EH (cell line): ENCODE data around the gene KCNMB1.
"Not testable (repeated sequence)": the region's sequence is repeated elsewhere in the genome, so short reads cannot be mapped to it uniquely, and the experiment has no call there.

Source experiments
- DNase-seq: peaks from one replicate; pipeline ENCODE4 v3.0.0-alpha.2; 2015; ENCODE audit warnings: low read depth

The KCNMB1 gene

DNA sequence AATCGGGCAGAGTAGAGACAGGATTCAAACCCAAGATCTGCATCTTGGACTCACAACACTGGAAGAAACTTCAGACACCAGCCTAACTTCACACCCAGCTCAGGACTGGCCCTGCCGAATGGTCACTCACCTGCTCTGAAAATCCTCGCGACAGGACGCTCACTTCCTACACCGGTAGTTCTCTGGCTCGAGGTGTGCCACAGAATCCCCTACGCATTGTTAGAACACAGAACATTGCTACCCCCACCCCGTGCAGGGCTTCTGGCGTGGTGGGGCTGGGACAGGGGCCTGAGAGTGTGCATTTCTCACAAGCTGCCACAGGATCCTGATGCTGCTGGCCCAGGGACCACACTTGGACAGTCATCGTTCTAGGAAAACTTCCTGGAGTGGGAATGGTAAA, 12.1 kb downstream of the KCNMB1 start:
- DNase-seq, result no peak

- not testable (repeated sequence) for DNase-seq
Measured at GRCh38 chr5:170376526-170376925, 12.6 kb downstream of the KCNMB1 start.

DNA sequence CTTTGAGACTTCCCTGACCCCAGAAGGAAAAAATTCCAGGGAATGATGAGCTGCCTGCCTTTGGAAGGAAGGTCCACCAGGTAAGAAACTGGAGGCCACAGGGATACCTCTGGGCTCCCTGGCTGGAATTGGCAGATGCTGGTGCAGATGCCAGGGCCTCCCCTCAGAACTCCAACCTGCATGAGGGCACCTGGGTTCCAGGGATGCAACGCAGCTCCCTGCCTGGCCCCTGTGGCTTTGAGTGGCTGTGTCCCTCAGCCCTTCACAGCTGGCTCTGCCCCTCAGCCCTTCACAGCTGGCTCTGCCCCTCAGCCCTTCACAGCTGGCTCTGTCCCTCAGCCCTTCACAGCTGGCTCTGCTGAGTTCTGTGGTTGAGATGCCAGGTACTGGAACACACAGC, 13.9 kb downstream of the KCNMB1 start:
- no peak for DNase-seq

DNA sequence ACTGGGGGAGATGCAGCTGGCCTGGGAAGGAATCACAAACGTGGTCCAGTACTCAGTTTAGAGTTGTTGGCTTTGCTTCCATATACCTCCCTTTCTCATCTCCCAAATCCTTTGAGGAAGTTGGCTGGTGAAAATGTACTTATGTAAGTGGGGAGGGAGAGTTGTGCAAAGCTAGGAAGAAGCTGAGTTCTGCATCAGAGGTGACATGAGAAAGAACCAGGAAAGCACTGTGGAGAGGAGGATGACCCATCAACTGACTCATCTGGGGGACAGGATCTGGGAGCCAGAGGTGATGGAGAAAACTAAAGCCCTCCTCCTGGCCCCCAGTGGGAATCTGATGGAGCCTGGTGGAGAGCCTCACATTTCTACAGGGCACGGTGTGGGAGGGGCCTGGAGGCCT, 16.2 kb downstream of the KCNMB1 start:
- no peak for DNase-seq

DNA sequence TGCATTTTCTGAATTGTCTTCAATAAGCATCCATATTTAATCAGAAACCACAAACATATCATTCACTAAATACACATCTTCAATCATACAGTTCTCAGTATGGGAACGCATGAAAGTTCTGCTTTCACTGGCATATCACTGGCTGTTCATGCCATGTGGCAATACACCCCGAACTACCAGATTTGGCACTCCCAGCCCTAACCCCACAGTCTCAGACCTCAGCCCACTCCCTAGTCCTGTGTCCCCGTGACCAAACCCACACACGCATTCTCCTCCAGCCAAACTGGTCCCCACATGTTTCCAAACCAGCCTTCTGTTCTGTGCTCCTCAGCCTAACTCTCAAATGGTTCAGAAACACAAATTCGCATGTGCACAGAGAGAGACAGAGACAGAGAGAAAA, 20.6 kb downstream of the KCNMB1 start:
- no peak for DNase-seq

DNA sequence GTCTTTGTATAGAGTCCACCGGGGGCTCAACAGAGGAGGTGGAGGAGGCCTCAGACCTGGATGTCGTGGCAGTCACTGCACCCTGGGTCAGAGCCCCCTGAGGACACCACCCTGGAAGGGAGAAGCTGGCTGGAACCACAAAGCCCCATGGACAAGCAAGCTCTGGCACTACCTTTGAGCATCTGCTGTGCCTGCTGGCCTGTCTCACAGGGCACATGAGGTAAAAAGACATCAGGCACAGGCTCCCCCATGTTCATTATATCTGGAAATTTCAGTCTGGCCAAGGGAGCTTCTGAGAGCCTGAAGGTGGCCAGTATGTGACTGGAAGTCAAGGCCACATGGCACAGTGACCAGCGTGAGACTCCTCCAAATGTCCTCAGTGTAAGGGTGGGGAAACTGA, 22.9 kb downstream of the KCNMB1 start:
- DNase-seq, result no peak

DNA sequence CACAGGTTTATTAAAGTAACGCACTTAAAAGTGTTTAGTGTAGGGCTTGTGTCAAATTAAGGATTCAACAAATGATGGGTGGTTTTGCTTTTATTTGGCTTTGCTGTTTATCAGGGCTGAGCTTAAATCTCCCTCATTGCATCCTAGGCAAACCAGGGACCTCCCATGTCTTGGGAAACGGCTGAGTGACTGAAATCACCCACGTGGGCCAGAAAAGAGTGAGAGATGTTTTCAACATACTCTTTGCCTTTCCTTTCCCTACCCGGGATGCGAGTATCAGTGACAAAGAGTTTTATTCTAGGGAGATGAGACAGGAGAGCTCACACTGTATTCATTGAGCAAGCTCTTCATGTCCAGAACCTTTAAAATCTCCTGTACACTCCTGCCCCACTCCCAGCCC, 23.3 kb downstream of the KCNMB1 start:
- DNase-seq, result no peak

DNA sequence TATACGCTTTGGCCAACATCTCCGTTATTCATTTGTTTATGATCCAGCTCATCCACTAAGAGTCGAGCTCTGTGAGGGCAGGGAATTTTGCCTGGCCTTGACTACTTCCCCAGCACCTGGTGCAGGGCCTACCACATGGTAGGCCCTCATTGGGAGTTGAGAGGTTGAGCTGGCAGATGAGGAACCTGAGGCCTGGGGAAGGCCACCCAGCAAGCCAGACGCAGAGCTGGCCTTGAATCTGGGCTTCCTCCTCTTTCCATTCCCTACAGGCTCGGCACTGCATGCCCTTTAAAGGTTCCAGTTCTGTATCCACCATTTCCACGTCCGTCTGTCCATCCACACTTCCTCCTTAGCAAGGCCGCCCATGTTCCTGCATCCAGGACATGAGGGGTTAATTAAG, 24.2 kb downstream of the KCNMB1 start:
- no peak for DNase-seq

DNA sequence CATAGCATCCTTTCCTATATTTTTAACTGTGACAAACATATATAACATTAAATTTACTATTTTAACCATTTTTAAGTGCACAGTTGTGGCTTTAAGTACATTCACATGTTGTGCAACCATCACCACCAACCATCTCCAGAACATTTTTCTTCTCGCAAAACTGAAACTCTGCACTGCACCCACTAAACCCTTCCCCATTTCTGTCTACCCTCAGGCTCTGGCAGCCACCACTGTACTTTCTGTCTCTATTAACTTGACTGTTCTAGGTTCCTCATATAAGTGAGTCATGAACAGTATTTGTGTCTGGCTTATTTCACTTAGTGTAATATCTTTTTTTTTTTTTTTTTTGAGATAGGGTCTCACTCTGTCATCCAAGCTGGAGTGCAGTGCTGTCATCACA, 25.5 kb downstream of the KCNMB1 start:
- DNase-seq, result no peak

GRCh38 chr5:170362656-170363055, 26.5 kb downstream of the KCNMB1 start:
- DNase-seq, result no peak

DNA sequence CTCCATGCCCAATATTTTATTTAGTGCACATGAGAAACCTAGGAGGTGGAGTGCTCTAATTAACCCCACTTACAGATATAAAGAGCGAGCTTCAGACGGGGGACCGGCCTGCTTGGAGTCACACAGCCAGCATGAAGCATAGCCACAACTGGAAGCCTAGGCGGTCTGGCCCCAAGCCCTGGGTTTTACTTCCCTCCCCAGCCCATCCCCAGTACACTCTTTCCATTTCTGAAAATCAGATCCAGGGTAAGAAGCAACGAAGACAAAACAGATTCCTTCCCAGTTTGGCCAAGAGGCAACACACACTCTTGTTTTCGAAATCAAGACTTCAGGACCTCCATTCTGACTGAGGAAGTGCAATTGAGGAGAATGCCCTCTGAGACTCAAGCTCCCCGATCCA, 27.1 kb downstream of the KCNMB1 start:
- no peak for DNase-seq

GRCh38 chr5:170361616-170362015, 27.6 kb downstream of the KCNMB1 start:
- no peak for DNase-seq

- no peak for DNase-seq
Measured at GRCh38 chr5:170361116-170361515, 28.1 kb downstream of the KCNMB1 start.

- DNase-seq, result no peak
Measured at GRCh38 chr5:170360709-170361108, 28.5 kb downstream of the KCNMB1 start.

DNA sequence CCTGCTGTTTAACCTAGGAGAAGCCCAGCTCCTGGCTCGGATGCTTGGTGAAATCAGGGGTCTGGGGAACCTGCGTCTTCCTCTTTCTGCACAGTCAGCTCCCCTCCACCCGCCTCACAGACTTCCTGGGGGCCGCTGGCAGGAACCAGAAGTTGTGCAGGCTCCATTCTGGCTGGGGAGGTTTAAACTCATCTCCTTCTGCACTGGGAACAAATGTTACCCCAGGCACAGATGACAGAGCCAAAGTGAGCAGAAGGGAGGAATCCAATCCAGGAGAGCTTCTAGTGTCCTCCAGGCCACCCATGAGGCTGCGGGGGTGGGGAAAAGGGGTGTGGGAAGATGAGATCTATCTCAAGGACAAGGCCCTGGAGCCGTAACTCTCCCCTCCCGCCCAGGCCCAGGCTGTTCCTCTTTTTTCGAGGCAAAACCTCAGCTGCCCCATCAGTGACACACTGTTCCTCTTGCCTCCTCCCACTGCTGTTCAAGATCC, 31.2 kb downstream of the KCNMB1 start:
- DNase-seq, result no peak

- no peak for DNase-seq
Measured at GRCh38 chr5:170355601-170356098, 33.5 kb downstream of the KCNMB1 start.

DNA sequence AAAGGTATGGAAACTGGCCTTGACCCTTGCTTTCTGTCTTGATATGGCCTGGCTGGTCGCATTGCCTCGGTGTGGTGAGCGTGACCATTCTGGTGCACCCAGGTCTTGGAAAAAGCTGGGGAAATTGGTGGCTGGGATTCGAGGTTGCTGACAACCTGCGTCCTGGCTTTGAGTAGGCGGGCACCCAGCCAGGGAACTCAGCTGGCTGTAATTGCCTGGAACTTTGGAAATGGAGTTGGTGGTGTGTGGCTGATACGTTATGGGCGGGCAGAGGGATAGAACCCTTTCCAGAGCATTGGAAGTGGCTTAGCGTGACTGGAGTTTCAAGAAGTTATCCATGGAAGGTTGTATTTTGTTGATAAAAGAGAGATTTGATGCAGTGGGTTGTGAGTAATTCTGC, 35.2 kb downstream of the KCNMB1 start:
- no peak for DNase-seq

DNA sequence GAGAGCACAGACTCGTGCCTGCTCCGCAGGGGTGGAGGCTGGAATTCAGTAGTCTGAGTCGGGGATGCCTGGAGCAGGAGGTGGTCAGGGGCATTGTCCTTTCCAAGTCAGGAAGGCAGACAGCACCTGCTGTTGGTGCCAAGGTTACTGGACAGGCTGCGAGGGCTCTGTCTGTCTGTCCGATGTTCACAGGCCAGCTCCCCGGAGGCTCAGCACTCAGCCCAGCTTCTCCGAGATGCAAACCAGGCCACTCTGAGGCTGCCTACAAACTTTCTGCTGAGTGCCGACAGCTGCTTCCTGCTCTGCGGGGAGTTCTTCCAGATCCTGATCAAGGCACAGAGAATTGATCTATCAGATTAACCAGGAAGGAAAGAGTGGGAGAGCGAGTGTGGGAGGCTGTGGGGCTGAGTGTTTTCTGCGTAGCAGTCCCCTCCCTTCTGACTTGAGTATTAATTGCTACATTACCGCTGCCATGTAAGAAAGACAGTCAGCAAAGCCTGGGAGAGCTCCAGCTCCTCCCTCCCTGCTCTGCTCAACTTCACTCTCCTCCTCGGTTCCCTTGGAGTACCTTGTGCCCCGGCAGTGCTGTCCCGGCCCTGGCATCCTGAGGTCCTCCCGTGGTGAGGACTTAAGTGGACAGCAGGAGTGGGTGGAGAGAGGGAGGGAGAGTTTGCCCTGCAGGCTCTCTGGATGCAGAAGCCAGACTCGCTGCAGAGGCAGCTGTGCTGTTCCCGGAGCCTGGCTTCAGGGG, 36.0 kb downstream of the KCNMB1 start:
- no peak for DNase-seq

GRCh38 chr5:170348137-170348633, 41.0 kb downstream of the KCNMB1 start:
- no peak for DNase-seq

GRCh38 chr5:170347022-170347567, 42.1 kb downstream of the KCNMB1 start:
- DNase-seq, result no peak

DNA sequence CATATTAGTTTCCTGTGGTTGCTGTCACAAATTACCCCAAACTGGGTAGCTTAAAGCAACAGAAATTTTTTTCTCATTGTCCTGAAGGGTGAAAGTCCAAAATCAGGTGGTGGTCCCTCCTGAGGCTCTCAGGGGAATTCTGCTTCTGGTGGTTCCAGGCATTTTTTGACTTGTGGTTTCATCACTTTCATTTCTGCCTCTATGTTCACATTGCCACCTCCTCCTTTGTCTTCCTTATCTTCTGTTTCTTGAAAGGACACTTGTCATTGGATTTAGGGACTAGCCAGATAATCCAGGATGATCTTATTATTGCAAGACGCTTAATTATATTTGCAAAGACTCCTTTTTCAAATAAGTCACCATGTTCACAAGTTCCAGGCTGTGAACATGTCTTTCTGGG, 43.2 kb downstream of the KCNMB1 start:
- no peak for DNase-seq

DNA sequence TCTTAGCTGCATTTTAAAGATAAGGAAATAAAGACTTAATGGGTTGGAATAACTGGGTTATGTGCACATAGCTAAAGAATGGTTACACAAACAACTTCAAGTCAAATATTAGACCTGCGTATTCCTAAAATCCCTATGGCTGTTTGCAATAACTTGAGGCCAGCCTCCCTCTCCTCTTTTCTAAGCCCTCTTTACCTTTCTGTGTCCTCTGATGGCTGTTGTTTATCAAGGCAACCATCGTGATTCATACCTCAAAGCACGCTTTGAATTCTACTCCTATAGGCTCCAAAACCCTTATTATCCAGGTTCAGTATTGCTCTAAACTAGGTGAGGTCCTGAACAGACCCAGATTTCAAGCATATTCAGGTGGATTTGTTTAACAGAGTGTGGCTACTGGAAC, 46.0 kb downstream of the KCNMB1 start:
- no peak for DNase-seq

DNA sequence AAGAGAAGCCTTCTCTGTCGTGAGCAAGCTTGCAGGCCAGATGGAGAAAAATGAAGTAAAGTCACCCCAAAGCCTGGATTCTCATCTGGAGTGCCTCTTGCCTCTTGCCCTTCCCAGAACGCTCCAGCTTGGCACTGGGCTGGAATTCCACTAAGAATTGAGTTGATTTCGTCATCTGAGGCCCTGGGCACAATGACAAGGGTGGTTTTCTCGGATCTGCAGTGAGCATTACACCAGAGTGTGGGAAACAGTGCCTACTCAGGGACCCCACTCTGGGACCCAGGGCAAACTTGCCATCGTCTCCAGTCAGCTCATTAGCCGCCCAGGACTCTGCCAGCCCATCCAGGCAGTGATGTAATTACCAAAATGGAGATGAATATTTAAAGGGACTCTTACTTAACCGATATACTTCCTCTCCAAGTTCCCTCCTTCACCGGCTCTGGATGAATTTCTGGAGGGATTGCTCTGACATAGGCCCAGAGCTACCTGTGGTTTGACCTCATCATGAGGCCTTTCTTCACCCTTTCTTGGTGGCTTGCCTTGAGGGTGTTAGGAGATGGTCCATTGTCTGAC, 46.9 kb downstream of the KCNMB1 start:
- DNase-seq, result no peak
